ENCODE data around the gene NPHS1. TPM values are rescaled to one million over a fixed set of nuclear protein-coding genes. Genes with fewer than 3 reads are reported as not detected.

Gene NPHS1
- total RNA-seq, 3 donors from 2014 or later (not counting 1 experiment from before 2014, with no cell fraction given), result 0.93 TPM; not detected in 2

DNA sequence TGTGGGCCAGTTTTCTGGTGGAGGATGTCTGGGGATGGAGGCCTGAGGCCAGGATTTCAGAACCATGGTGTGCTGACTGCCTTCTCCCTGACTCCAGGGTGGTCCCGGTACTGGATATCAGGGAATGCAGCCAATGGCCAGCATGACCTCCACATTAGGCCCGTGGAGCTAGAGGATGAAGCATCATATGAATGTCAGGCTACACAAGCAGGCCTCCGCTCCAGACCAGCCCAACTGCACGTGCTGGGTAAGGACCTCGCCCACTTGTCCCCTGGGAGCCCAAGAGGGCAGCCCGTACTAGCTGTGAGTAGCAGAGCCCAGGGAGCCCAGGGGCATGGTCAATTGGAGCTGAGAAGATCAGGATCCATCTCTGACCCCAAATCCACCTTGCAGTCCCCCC, 6.0 kb upstream of the NPHS1 start:
- TF ChIP-seq, protein P1, sequence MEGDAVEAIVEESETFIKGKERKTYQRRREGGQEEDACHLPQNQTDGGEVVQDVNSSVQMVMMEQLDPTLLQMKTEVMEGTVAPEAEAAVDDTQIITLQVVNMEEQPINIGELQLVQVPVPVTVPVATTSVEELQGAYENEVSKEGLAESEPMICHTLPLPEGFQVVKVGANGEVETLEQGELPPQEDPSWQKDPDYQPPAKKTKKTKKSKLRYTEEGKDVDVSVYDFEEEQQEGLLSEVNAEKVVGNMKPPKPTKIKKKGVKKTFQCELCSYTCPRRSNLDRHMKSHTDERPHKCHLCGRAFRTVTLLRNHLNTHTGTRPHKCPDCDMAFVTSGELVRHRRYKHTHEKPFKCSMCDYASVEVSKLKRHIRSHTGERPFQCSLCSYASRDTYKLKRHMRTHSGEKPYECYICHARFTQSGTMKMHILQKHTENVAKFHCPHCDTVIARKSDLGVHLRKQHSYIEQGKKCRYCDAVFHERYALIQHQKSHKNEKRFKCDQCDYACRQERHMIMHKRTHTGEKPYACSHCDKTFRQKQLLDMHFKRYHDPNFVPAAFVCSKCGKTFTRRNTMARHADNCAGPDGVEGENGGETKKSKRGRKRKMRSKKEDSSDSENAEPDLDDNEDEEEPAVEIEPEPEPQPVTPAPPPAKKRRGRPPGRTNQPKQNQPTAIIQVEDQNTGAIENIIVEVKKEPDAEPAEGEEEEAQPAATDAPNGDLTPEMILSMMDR (IDR thresholded peaks at IDR 0.05), result no peak
- Histone ChIP-seq H3K9me3 (ENCODE audit: control insufficient read depth, insufficient read depth, low read length) (no peaks in the 10 kb centered on the region), H3K36me3 (ENCODE audit: control insufficient read depth, insufficient read depth, low read length) (no peaks in the 10 kb centered on the region), H3K4me1 (ENCODE audit: control insufficient read depth, insufficient read depth, low read length) (peaks cover 20% of the 10 kb centered on the region), H3K27me3 (ENCODE audit: control insufficient read depth, insufficient read depth, low read length) (peaks cover 38% of the 10 kb centered on the region), H3K27ac (ENCODE audit: low read length) (no peak overlapping the region), H3K4me3 (ENCODE audit: low read length) (no peak overlapping the region)
- intact Hi-C loops (cut with micrococcal nuclease), result no loop called here
- 85% methylated on average over 6 of the region's 6 CpGs for WGBS (ENCODE audit: insufficient coverage)
- peaks cover 58 to 62% of the 10 kb centered on the region in 2 donors for H3K27me3 Mint-ChIP-seq (ENCODE audit: low read depth in 2 of 2)
- H3K9me3 Mint-ChIP-seq, result no peaks in the 10 kb centered on the region
- no peak overlapping the region for H3K27ac Mint-ChIP-seq
- peak overlapping the region; percentile 28 for H3K4me3 Mint-ChIP-seq
- H3K4me1 Mint-ChIP-seq, result peaks cover 0 to 15% of the 10 kb centered on the region in 2 donors
- ATAC-seq (no peak), DNase-seq (no peak)
- no peaks in the 10 kb centered on the region for H3K36me3 Mint-ChIP-seq

DNA sequence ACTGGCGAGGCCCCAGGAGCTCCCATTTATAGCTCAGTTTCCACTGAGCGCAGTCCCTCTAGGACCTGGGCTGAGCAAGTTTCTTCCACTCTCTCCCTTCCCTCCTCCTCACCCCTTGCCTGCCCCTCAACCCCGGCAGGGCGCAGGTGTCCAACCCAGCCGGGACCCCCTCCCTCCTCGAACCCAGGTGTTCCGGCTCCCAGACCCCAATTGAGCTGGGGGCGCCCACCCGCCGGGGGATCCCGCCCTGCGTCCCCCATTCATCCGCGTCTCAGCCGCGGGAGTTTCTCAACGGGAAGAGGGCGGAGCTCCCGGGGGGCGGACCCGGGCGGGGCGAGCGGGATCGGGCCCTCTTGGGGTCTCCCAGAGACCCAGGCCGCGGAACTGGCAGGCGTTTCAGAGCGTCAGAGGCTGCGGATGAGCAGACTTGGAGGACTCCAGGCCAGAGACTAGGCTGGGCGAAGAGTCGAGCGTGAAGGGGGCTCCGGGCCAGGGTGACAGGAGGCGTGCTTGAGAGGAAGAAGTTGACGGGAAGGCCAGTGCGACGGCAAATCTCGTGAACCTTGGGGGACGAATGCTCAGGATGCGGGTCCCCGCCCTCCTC, 4.3 kb upstream of the NPHS1 start, which contains the start of gene KIRREL2:
Gene KIRREL2 (plus strand): TSS at position 366 of the 604 bp plus-strand sequence. CDS start 209 bp downstream, at position 575.
- DNase-seq (peak in 1 of 2 donors; percentile 39), ATAC-seq (peak; percentile 22 to 59 (median 49))
- no peaks in the 10 kb centered on the region for H3K9me3 ChIP-seq (ENCODE audit: control insufficient read depth, insufficient read depth, low read length)
- peaks cover 0 to 15% of the 10 kb centered on the region in 2 donors for H3K4me1 Mint-ChIP-seq
- 1% methylated on average over 42 of the region's 42 CpGs for WGBS (ENCODE audit: insufficient coverage)
- no peak within 1 kb of the TSS for H3K27ac ChIP-seq (ENCODE audit: low read length)
- no peaks in the 10 kb centered on the region for H3K36me3 Mint-ChIP-seq
- no peaks in the 10 kb centered on the region for H3K9me3 Mint-ChIP-seq
- intact Hi-C loops (cut with micrococcal nuclease), result no loop called here
- H3K36me3 ChIP-seq (ENCODE audit: control insufficient read depth, insufficient read depth, low read length), result no peaks in the 10 kb centered on the region
- peaks cover 55 to 69% of the 10 kb centered on the region in 2 donors for H3K27me3 Mint-ChIP-seq (ENCODE audit: low read depth in 2 of 2)
- peaks cover 38% of the 10 kb centered on the region for H3K27me3 ChIP-seq (ENCODE audit: control insufficient read depth, insufficient read depth, low read length)
- H3K27ac Mint-ChIP-seq, result no peak within 1 kb of the TSS
- peak within 1 kb of the TSS; percentile 75 for H3K4me3 Mint-ChIP-seq
- peaks cover 20% of the 10 kb centered on the region for H3K4me1 ChIP-seq (ENCODE audit: control insufficient read depth, insufficient read depth, low read length)
- peak within 1 kb of the TSS; percentile 27 for H3K4me3 ChIP-seq (ENCODE audit: low read length)
- TF ChIP-seq, protein P1 (IDR thresholded peaks at IDR 0.05), result no peak

DNA sequence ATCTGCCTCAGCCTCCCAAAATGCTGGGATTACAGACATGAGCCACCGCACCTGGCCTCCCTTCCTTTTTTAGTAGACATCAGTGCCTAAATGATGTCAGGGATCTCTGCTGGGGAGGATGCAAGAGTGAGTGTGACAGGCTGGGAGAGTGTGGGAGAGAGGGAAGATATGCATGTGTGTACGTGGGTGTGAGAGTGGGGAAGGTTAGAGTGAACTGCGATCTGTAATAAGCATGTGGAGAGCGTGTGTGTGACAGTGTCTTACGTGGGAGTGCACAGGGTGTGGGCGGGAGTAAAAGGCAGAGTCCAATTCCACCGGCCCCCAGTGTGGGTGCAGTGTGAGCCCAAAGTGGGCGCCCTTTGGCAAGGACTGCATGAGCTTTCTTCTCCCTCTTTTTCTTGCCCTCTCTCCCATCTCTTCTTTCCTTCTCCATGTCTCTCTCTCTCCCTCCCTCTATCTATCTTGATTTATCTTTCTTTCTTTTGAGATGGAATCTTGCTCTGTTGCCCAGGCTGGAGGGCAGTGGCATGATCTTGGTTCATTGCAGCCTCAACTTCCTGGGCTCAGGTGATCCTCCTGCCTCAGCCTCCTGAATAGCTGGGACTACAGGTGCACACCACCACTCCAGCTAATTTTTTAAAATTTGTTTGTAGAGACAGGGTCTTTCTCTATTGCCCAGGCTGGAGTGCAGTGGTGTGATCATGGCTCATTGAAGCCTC, 893 bp upstream of the NPHS1 start:
- Mint-ChIP-seq H3K4me3 (no peak overlapping the region), H3K36me3 (no peaks in the 10 kb centered on the region), H3K4me1 (peaks cover 0 to 9% of the 10 kb centered on the region in 2 donors), H3K27ac (no peak overlapping the region), H3K27me3 (ENCODE audit: low read depth in 2 of 2) (peaks cover 32 to 62% of the 10 kb centered on the region in 2 donors), H3K9me3 (no peaks in the 10 kb centered on the region)
- intact Hi-C loops (cut with micrococcal nuclease), result no loop called here
- H3K27me3 ChIP-seq (ENCODE audit: control insufficient read depth, insufficient read depth, low read length), result peaks cover 23% of the 10 kb centered on the region
- WGBS (ENCODE audit: insufficient coverage), result 73% methylated on average over 8 of the region's 8 CpGs
- no peak for DNase-seq
- TF ChIP-seq, protein P1 (IDR thresholded peaks at IDR 0.05), result no peak
- no peak overlapping the region for H3K27ac ChIP-seq (ENCODE audit: low read length)
- no peaks in the 10 kb centered on the region for H3K36me3 ChIP-seq (ENCODE audit: control insufficient read depth, insufficient read depth, low read length)
- peaks cover 16% of the 10 kb centered on the region for H3K4me1 ChIP-seq (ENCODE audit: control insufficient read depth, insufficient read depth, low read length)
- no peak for ATAC-seq
- no peaks in the 10 kb centered on the region for H3K9me3 ChIP-seq (ENCODE audit: control insufficient read depth, insufficient read depth, low read length)
- no peak overlapping the region for H3K4me3 ChIP-seq (ENCODE audit: low read length)
